Activated T-cell treated with anti-CD3 and anti-CD28 coated beads for 4 hours (primary cell): ENCODE results near the gene BCL2L13.
"Not testable (repeated sequence)": the region's sequence is repeated elsewhere in the genome, so short reads cannot be mapped to it uniquely, and the experiment has no call there.

Experiments
- DNase-seq: peaks from one replicate; pipeline ENCODE4 v3.0.0-alpha.2; 2020

The BCL2L13 gene

GRCh38 chr22:17638432-17639246, at the start of gene BCL2L13:
Gene BCL2L13, plus strand, starts transcription at chr22:17638757. Its CDS starts 16,955 bp downstream, at chr22:17655712.
- peak; percentile 83 for DNase-seq

GRCh38 chr22:17589810-17590375, 48.7 kb upstream of the BCL2L13 start:
- DNase-seq, result no peak

- DNase-seq, result no peak
Measured at GRCh38 chr22:17590586-17590985, 48.0 kb upstream of the BCL2L13 start.

- no peak for DNase-seq
Measured at GRCh38 chr22:17592201-17592600, 46.4 kb upstream of the BCL2L13 start.

GRCh38 chr22:17596226-17596625, 42.3 kb upstream of the BCL2L13 start:
- DNase-seq, result no peak

- DNase-seq, result no peak
Measured at GRCh38 chr22:17597217-17597616, 41.3 kb upstream of the BCL2L13 start.

GRCh38 chr22:17598318-17598717, 40.2 kb upstream of the BCL2L13 start:
- no peak for DNase-seq

- no peak for DNase-seq
Measured at GRCh38 chr22:17601031-17601430, 37.5 kb upstream of the BCL2L13 start.

GRCh38 chr22:17603668-17604067, 34.9 kb upstream of the BCL2L13 start:
- no peak for DNase-seq

- no peak for DNase-seq
Measured at GRCh38 chr22:17606496-17606895, 32.1 kb upstream of the BCL2L13 start.

- DNase-seq, result no peak
Measured at GRCh38 chr22:17607891-17608521, 30.6 kb upstream of the BCL2L13 start.

GRCh38 chr22:17612057-17612456, 26.5 kb upstream of the BCL2L13 start:
- DNase-seq, result no peak

GRCh38 chr22:17613280-17613679, 25.3 kb upstream of the BCL2L13 start:
- DNase-seq, result no peak

GRCh38 chr22:17627961-17628405, 10.6 kb upstream of the BCL2L13 start:
- no peak for DNase-seq

- DNase-seq, result peak; percentile 93
Measured at GRCh38 chr22:17628406-17629172, 10.0 kb upstream of the BCL2L13 start, which contains the start of gene ATP6V1E1. Gene ATP6V1E1, minus strand, starts transcription at chr22:17628749. Its CDS starts 114 bp downstream, at chr22:17628635.

GRCh38 chr22:17629173-17629489, 9.4 kb upstream of the BCL2L13 start:
- DNase-seq, result no peak

- DNase-seq, result no peak
Measured at GRCh38 chr22:17629641-17630040, 8.9 kb upstream of the BCL2L13 start.

- no peak for DNase-seq
Measured at GRCh38 chr22:17631076-17631565, 7.4 kb upstream of the BCL2L13 start.

- DNase-seq, result no peak
Measured at GRCh38 chr22:17633217-17633997, 5.2 kb upstream of the BCL2L13 start.

GRCh38 chr22:17633998-17634323, 4.6 kb upstream of the BCL2L13 start:
- no peak for DNase-seq

GRCh38 chr22:17634696-17635095, 3.9 kb upstream of the BCL2L13 start:
- DNase-seq, result no peak

GRCh38 chr22:17636850-17637249, 1.7 kb upstream of the BCL2L13 start:
- DNase-seq, result not testable (repeated sequence)
